Stimulated activated CD8-positive, alpha-beta memory T cell treated with anti-CD3 and anti-CD28 coated beads, Interleukin-7, amount 100 ng/mL, for 24 hours (primary cell): ENCODE measurements around the gene METTL4.
"Not testable (repeated sequence)": the region's sequence is repeated elsewhere in the genome, so short reads cannot be mapped to it uniquely, and the experiment has no call there.

Source experiments
- DNase-seq: peaks from one replicate; pipeline ENCODE4 v3.0.0-alpha.2; 2020; ENCODE audit warnings: low read depth

The METTL4 gene

DNA sequence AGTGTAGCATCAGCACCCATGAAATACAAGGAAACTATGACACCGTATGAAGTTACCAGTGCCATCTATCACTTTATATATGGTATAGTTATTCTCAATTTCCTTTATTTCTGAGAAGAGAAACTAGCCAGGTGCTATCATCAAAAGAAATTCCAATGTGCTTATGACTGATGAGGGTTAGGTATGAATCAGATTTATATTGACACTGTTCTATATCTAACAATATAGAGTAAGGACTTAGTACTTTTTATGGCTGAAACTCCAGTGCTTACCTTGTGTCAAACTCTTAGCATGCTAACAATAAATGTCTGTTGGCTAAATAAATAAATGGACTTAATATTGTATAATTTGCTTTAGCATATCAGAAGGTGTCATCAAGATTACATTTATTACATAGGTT is 6.9 kb downstream of the METTL4 start:
- no peak for DNase-seq

DNA sequence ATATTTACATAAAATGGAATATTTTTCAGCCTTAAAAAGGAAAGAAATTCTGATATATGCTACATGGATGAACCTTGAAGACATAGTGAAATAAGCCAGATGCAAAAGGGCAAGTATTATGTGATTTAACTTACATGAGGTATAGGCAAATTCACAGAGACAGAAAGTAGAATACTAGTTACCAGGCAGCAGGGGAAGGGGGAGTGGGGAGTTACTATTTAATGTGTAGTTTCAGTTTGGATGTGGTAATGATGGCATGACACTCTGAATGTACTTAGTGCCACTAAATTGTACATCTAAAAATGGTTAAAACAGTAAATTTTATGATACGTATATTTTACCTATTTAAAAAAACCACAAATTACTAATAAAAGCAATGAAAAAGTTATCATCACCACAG is 12.1 kb downstream of the METTL4 start:
- no peak for DNase-seq

DNA sequence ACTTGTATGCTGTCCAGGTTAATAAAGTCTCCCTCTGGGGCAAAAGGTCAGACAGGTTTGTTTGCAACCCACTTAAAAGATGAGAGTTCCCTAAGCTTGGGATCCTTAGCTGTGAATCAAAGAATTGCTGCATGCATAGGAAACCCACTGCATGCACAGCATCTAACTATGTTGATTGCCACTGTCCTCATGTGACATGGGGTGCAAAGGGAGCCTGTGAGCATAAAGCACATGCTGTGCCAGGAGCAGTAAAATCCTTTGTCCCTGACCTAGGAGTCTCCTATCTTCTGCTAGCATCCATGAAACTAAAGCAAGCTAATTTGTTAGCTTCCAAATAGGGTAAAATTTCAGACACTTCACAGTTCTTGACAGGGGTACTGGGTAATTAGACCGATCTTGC is 13.8 kb downstream of the METTL4 start:
- no peak for DNase-seq

DNA sequence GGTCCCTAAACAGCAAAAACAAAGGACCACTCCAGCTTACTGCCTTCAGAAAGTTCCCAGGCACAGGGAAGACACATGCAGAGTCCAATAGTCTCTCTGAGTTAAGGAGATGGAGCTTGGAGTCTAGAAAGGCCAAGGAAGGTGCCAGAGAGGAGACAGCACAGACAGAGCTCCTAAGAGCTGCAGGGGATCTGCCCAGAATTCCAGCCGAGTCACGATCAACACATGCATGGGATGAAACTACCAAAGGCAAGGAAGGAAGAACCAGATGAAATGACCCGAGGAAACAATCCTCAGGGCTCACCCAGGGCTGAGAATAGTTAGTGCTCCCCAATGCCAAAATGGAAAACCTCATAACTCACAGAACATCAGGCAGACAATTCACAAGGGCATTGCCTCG is 15.4 kb downstream of the METTL4 start:
- DNase-seq: no peak

DNA sequence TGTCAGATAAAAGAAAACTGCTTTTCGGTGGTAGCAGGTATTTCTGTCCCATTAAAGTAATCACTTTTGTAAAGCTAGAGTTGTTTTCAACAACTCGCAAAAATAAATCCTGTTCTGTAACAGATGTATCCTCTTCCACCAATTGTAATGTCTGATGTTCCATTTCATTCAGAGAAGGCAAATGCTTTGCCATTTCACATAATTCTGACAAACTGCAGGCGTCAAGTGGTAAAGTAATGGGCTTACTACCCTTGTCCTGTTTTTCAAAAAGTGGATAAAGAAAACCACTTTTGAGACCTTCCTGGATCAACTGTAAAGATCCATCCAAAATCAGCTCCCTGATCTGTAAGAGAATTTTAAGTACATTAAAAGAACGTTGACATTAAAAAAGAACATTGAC is 16.6 kb downstream of the METTL4 start:
- DNase-seq: no peak

DNA sequence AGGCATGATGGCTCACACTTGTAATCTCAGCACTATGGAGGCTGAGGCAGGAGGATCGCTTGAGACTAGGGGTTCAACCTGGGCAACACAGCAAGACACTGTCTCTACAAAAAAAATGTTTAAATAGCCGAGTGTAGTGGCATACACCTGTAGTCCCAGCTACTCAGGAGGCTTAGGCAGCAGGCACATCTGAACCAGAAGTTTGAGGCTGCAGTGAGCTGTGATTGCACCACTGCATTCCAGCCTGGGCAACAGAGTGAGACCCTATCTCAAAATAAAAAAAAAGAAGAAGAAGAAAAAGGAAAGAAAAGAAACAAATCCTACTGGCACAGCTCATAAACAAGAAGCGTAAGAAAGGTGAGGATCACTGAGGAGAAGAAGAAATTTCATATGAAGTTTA is 19.9 kb downstream of the METTL4 start:
- DNase-seq: no peak

DNA sequence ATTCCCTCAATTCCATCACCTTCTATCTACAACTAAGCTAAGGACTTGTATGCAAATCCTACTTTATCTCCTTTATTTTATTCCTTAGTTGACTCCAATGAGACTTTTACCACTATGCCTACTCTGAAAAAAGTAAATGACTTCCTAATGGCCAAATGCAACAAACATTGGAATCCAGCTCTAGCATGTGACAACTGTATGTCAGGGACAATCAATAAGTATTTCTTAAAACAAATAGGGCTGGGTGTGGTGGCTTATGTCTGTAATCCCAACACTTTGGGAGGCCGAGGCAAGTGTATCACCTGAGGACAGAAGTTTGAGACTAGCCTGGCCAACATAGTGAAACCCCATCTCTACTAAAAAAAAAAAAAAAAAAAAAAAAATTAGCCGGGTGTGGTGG is 21.8 kb downstream of the METTL4 start:
- no peak for DNase-seq

DNA sequence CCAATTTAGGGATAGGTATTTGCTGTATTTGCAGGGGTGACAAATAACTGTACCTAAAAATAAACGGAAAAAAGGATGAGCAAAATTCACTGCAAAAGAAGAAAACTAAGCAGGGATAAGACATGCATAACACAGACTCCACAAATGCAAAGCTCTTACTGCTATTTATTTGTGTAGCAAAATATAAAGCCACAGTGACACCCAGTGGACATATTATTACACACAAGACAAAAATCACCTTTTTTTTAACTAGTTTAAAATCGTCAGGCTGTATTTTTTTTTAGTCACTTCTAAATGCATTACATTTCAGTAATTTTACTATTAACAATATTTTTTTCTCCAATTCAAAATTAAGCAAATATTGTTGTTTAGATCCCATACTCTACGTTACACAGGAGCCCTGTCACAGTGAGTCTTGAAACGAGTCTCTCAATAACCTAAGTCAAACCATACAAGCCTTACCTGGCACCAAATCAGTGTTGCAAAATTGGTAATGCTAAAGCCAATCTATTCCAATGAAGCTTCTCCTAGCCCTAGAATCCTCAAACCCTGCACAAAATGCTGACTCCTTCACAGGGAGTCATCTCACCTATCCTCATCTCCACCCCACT is 23.7 kb downstream of the METTL4 start:
- no peak for DNase-seq

DNA sequence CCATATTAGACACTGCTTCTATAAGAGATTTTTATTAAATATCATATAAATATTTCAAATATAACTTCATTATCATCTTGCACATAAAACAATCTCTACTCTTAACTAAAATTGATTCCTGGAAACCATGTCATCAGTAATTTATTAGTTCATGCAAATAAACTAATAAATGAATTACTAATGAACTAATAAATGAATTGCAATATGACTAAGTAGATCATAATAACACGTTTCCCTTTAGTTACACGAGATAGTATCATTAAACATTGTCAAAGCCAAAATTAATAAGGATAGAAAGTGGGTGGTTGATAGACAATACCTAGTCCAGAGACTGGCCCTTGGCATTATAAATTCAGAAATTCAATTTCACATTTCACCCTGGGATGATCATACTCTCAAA is 26.1 kb downstream of the METTL4 start:
- DNase-seq: no peak

DNA sequence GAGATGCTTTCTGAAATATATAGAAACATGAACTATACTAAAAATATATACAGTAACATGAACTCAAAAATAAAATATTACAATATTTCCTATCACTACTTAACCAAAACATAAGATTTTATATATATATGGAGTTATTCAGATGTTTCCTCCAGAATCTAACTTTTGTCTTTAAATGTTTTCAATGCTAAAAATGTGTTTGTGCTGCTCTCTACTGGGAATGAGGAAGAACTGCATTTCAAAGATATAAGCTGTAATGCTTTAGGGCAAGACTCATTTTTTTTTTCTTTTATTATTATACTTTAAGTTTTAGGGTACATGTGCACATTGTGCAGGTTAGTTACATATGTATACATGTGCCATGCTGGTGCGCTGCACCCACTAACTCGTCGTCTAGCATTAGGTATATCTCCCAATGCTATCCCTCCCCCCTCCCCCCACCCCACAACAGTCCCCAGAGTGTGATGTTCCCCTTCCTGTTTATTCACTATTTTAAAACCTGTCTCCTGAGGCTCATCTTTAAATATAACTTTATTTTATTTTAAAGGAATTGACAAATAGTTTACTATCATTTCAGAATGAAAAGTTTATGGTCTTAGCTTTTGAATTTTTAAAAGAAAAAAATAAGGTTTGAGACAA is 29.3 kb downstream of the METTL4 start:
- DNase-seq: not testable (repeated sequence)

DNA sequence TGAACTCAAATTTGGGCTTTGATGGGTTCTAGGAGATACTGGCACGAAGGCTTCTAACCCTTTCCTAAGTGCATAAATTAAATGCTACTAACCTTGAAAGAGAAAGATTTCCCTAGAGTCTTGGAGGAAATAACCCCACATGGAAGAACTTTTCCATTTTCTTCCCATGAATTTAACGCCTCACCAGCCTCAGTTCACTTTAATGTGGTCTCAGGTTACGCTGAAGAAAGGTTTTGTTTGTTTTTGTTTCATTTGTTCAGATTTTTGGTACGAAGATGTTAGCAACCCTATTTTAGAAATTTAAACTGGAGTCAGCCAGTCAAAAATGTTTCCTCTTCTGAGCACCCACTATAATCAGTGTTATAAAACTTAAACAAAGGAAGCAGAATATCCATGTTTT is 30.7 kb downstream of the METTL4 start:
- no peak for DNase-seq

DNA sequence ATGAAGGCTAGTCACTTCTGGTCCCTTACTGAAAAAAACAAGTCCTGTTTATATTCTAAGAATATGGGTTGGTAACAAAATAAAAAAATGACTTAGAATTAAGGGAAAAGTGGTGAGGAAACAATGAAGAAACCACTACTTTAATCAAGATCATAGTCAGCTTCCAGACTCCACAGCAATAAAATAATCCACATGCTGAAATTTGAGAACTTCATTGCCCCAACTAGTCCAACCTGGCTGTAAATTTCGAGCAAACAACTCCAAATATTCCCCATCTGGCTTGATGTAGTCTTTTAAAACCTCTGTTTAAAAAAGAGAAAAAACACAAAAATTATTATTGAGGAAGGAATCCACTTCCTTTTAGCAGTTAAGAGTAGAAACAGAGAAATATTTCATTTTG is 32.5 kb downstream of the METTL4 start:
- DNase-seq: no peak

DNA sequence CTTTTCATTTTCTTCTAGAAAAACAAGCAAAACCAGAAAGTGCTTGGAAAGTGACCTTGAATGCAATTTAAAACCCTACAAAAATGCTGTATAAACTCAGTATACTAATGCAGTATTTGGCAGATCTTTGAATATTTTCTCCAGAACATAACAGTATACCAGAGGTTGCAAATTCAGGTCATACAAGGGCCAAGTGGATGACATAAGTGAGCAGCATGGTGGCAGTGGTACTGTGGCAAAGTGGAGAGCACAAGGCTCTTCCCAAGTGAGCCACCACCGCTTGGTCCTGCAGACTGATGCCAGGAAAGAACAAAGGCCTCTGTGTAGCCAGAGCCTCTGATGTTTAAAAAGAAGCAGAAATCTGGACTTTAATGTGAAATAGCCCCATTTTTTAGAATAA is 33.1 kb downstream of the METTL4 start:
- no peak for DNase-seq

DNA sequence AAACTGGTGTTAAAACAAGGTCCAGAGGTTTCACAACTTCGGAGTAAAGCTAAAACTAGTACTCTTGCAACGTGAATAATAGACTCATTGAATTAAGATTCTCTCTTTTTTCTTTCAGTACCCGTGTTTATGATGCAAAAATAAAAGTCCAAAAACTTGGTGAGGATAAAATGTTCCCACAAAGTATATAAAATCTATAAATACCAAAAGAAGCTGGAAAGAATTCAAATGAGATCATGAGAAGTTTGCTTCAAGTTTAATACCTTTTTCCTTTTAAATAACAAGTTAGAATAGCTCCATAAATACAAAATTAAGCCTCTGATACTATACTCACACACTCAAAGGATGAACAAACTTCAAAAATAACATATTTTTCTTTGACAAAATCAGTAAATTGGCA is 34.0 kb downstream of the METTL4 start:
- no peak for DNase-seq

DNA sequence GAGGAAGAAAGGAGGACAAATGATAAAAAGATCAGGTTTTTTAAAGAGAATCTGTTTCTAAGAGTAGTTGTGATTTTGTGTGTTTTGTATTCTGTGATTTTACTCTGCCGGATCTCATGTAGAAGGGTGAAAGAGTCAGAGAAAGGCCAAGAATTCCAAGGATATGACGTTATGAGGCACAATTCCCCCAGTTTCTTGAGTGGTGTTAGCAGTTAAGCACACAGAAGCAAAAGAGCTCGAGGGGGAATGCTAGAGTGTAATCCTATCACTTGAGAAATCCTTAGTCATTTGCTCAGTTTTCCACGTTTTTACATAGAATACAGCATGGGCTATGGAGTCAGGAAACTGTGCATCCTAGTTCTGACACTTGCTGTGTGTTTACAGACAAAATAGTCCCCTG is 34.8 kb downstream of the METTL4 start:
- no peak for DNase-seq

DNA sequence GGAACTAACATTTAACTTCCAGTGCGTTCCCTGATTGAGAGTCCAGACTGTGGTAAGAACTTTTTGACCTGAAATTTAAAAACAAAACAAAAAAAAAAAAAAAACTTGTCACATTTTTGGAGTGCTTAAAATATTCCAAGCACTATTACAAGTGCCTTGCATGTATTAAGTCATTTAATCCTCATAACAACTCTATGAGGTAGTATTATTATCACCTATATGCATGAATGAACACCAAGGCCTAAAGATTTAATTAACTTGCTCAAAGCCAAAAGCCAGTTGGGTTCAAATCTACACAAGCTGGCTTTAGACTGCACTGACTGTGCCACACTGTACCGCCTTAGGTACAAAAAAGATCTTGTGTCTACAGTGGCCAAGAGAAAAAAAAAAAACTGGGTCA is 35.2 kb downstream of the METTL4 start:
- DNase-seq: no peak

DNA sequence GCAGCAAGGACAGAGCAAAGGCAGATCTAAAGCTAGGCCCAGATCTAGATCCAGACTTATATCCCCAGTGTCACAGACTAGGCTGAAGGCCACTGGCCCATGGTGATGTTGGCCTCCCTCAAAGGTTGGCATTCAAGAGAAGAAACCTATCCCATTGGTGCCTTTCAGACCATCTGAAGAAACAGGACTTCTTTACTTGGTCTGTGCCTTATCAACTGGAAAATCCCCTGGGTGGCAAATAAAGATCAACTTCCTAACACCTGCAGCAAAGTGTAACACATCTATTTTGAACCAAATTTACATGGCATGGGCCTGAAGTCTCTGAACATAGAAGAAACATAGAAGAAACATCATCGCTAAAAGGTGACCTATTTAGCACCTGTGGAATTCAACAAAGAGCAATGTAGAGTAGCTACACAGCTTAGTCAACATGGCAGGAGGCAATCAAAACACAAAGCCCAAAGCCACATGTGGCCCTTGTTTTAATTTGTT is 35.8 kb downstream of the METTL4 start:
- DNase-seq: no peak

DNA sequence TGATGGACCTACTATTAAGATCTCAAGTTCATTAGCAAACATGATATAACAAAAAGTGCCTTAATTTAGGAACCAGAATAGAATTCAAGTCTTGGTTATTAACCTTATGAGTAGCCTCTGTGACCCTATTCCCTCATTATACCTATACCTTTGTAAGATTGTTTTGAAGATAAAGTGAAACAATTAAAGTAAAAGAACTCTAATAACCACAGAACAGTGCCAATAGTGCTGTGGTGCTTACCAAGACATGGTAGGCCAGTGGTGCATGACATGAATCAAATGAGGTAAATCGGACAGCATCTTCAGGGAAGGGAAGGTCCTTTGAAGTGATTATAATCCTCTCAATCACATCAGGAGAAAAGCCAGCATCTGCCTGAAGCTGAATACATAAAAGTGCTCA is 36.4 kb downstream of the METTL4 start:
- no peak for DNase-seq

DNA sequence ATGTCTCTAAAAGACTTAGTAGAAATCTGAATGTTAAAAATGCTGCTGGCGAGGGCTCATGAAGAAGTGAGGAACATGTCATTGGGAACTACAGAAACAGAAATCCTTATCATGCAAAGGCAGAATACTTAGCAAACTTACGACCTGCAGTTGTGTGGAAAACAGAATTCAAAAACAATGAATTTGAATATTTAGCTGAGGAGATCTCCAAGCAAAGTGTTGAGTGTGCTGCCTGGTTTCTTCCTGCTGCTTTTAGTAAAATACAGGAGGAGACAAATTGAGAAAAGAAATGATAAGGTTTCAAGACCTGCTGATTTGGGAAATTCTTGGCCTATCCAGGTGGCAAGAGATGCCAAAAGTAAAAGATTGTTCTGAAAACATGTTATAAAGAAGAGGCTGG is 38.5 kb downstream of the METTL4 start:
- no peak for DNase-seq

DNA sequence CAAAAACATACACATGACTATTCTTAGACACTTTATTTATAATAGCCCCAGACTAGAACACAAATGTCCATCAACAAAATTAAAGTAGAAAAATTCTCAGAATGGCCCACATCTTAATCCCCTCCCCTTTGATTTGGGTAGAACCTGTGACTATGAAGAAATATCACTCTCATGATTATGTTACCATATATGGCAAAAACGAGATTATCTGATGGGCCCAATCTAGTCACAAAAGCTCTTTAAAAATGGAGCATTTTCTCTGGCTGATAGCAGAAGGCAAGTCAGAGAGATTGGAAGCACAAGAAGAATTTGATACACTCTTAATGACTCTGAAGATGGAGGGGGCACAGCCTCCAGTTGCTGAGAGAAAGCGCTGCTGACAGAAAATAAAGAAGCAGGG is 39.6 kb downstream of the METTL4 start:
- no peak for DNase-seq

DNA sequence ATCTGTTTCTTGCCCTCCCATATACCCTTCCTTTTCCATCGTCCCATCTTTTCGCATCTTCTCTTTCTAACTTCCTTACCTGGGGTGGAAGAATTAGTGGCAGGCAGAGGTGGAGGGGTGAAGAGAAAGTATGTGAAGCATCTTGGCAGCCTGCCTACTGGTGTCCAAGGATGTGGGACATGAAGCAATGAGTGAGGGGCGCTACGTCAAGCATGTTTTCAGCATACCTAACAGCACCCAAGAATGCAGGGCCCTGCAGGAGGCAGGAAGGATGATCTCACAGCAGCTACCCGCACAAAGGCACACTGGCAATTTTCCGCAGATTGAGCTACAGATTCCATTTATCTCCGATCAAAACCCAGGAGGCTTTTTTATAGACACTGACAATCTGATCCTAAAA is 42.2 kb downstream of the METTL4 start:
- DNase-seq: no peak

DNA sequence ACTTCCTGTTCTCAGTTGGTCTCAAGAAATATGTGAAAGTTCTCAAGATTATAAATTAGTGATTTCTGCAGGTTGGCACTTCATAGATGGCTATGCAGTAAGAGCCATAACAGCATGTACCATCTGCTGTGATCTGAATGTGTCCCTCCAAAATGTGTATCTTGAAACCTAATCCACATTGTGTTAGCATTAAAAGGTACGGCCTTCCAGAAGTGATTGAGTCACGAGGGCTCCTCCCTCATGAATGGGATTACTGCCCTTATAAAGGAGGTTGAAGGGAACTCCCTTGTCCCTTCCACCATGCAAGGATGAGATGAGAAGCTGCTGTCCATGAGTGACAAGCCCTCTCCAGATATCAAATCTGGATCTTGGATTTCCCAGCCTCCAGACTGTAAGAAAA is 45.0 kb downstream of the METTL4 start:
- no peak for DNase-seq

DNA sequence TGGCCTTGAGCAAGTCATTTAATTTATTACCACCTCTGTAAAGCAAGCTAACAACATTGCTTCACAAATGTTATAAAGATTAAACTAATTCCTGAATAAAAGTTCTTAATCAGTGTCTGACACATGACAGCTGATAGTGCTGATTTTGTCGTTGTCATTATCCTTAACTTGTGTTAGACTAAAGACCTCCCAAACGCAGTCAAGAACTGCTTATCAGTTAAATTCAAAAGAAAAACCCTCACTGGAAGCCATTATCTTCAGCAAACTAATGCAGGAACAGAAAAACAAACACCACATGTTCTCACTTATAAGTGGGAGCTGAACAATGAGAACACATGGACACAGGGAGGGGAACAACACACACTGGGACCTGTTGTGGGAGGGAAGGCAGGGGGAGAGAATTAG is 46.5 kb downstream of the METTL4 start:
- not testable (repeated sequence) for DNase-seq

DNA sequence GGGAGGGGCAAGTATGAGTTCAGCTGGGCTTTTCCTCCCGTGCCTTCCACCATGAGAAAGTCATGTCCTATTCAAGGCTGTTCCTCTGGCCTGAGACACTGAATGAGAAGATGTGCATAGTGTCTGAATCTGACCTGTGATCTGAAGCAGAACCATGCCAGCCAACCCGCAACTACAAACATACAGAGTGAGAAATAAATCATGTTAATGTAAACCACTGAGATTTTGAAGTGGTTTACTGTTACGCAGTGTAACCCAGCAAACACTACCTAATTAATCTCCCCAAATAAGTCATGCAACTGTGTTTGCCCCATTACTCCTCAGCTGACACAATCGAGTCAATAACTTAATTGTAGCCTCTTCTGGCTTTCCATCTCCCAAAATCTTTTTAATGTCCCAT is 49.2 kb downstream of the METTL4 start:
- no peak for DNase-seq
